Liver (tissue), 9 donors: ENCODE data around the gene CCDC81. TPM values are rescaled to one million over a fixed set of nuclear protein-coding genes. Genes with fewer than 3 reads are reported as not detected.

Source experiments
- DNase-seq: peaks from one replicate; pipeline ENCODE4 v3.0.0-alpha.2; 2017; ENCODE audit warnings: low spot score
- H3K27ac ChIP-seq, 2 donors: one replicate each; pipeline ENCODE4 v1.7.0; 2013; ENCODE audit warnings: inconsistent platforms in 2 of 2, low read length in 2 of 2, control low read depth in 1 of 2, low read depth in 1 of 2, mild to moderate bottlenecking in 1 of 2
- H3K27me3 ChIP-seq, 4 donors: one replicate each; pipeline versions ENCODE4 v1.6.1 to v1.7.0; 2013; ENCODE audit warnings: low read length in 3 of 4, inconsistent platforms in 1 of 4, mild to moderate bottlenecking in 1 of 4, moderate library complexity in 1 of 4; ENCODE audit not compliant: control insufficient read depth in 4 of 4, insufficient read depth in 4 of 4
- H3K36me3 ChIP-seq, 4 donors: one replicate each; pipeline versions ENCODE4 v1.6.1 to v1.7.0; 2013; ENCODE audit warnings: low read length in 3 of 4, mild to moderate bottlenecking in 3 of 4, low read depth in 1 of 4, moderate library complexity in 1 of 4; ENCODE audit not compliant: control insufficient read depth in 4 of 4, insufficient read depth in 3 of 4
- H3K4me1 ChIP-seq, 4 donors: one replicate each; pipeline versions ENCODE4 v1.6.1 to v1.7.0; 2013; ENCODE audit warnings: low read length in 3 of 4, mild to moderate bottlenecking in 3 of 4, moderate library complexity in 1 of 4; ENCODE audit not compliant: control insufficient read depth in 4 of 4, insufficient read depth in 4 of 4
- H3K4me3 ChIP-seq, 3 donors: one replicate each; pipeline versions ENCODE4 v1.6.1 to v1.7.0; 2013; ENCODE audit warnings: low read length in 3 of 3, control low read depth in 1 of 3, low read depth in 1 of 3, mild to moderate bottlenecking in 1 of 3
- H3K9ac ChIP-seq, 2 donors: one replicate each; pipeline ENCODE4 v1.7.0; 2013; ENCODE audit warnings: low read length in 2 of 2, mild to moderate bottlenecking in 2 of 2, moderate library complexity in 2 of 2, control low read depth in 1 of 2, low read depth in 1 of 2
- H3K9me3 ChIP-seq, 4 donors: one replicate each; pipeline versions ENCODE4 v1.6.1 to v1.7.0; 2013; ENCODE audit warnings: low read length in 3 of 4; ENCODE audit not compliant: control insufficient read depth in 4 of 4
- ATF3 ChIP-seq: IDR thresholded peaks from 2 replicates; pipeline ENCODE4 v1.6.1; 2016; ENCODE audit warnings: antibody characterized with exemption
- CTCF ChIP-seq: fragments of 150-350 bp; IDR thresholded peaks from 2 replicates; pipeline ENCODE4 v1.5.1; 2017; ENCODE audit warnings: improper control_type of control experiment, low read depth, low read length; ENCODE audit not compliant: missing input control
- EGR1 ChIP-seq, 2 donors: IDR thresholded peaks; 2 replicates each; pipeline ENCODE4 v1.6.1; 2016 to 2018; ENCODE audit warnings: antibody characterized with exemption in 2 of 2, low read depth in 2 of 2
- FOXA1 ChIP-seq: IDR thresholded peaks from 2 replicates; pipeline ENCODE4 v1.6.1; 2016; ENCODE audit warnings: antibody characterized with exemption
- FOXA2 ChIP-seq: IDR thresholded peaks from 2 replicates; pipeline ENCODE4 v1.6.1; 2016; ENCODE audit warnings: antibody characterized with exemption
- GABPA ChIP-seq, 2 donors: IDR thresholded peaks in 1 of 2; conservative IDR thresholded peaks in 1 of 2; 2 replicates each; pipeline ENCODE4 v1.6.1; 2016; ENCODE audit warnings: antibody characterized with exemption in 2 of 2, mild to moderate bottlenecking in 1 of 2, moderate library complexity in 1 of 2
- HNF4A ChIP-seq, 2 donors: conservative IDR thresholded peaks; 2 replicates each; pipeline ENCODE4 v1.6.1; 2016; ENCODE audit warnings: antibody characterized with exemption in 2 of 2, mild to moderate bottlenecking in 2 of 2
- HNF4G ChIP-seq: IDR thresholded peaks from 2 replicates; pipeline ENCODE4 v1.6.1; 2016; ENCODE audit warnings: antibody characterized with exemption
- JUND ChIP-seq, 2 donors: IDR thresholded peaks; 2 replicates each; pipeline ENCODE4 v1.6.1; 2016; ENCODE audit warnings: antibody characterized with exemption in 2 of 2
- MAX ChIP-seq: IDR thresholded peaks from 2 replicates; pipeline ENCODE4 v1.6.1; 2016; ENCODE audit warnings: antibody characterized with exemption
- NR2F2 ChIP-seq: IDR thresholded peaks from 2 replicates; pipeline ENCODE4 v1.6.1; 2016; ENCODE audit warnings: antibody characterized with exemption
- RAD21 ChIP-seq, 2 donors: IDR thresholded peaks; 2 replicates each; pipeline ENCODE4 v1.6.1; 2016; ENCODE audit warnings: antibody characterized with exemption in 2 of 2, mild to moderate bottlenecking in 2 of 2
- REST ChIP-seq: IDR thresholded peaks from 2 replicates; pipeline ENCODE4 v1.6.1; 2016; ENCODE audit warnings: antibody characterized with exemption, mild to moderate bottlenecking
- RXRA ChIP-seq, 2 donors: IDR thresholded peaks; 2 replicates each; pipeline ENCODE4 v1.6.1; 2017 to 2018; ENCODE audit warnings: antibody characterized with exemption in 2 of 2, mild to moderate bottlenecking in 1 of 2
- SP1 ChIP-seq: IDR thresholded peaks from 2 replicates; pipeline ENCODE4 v1.6.1; 2018; ENCODE audit warnings: antibody characterized with exemption, mild to moderate bottlenecking
- TAF1 ChIP-seq: conservative IDR thresholded peaks from 2 replicates; pipeline ENCODE4 v1.6.1; 2016; ENCODE audit warnings: antibody characterized with exemption, mild to moderate bottlenecking
- YY1 ChIP-seq: IDR thresholded peaks from 2 replicates; pipeline ENCODE4 v1.6.1; 2016; ENCODE audit warnings: antibody characterized with exemption, mild to moderate bottlenecking
- ZBTB33 ChIP-seq: IDR thresholded peaks from 2 replicates; pipeline ENCODE4 v1.6.1; 2016; ENCODE audit warnings: antibody characterized with exemption
- WGBS: extraction: QIAGEN DNeasy Blood & Tissue Kit; methylation state at CpG from one replicate; pipeline ENCODE4 v1.1.7; 2013; 5-methylcytosine and 5-hydroxymethylcytosine counted together
- polyA plus RNA-seq, 2 donors: library from polyadenylated mRNA; stranded (reverse) in 1 of 2; unstranded in 1 of 2; fragments of 200-250 nt in 1 of 2; fragments of >200 nt in 1 of 2; fragmentation: Nextera tagmentation in 1 of 2; extraction: Ambion mirVana in 1 of 2; gene quantifications; one replicate each; pipeline versions ENCODE4 v1.2.1 to v1.2.3, GENCODE V29; 2013 to 2015
- total RNA-seq, 2 donors: library from RNA; depleted of rRNA; stranded (reverse); fragments of >200 nt; gene quantifications; one replicate each; pipeline ENCODE4 v1.2.3, GENCODE V29; 2014
- donor health status: healthy.
- donor health status: healthy.
- donor health status: healthy.
- donor health status: healthy.
- donor health status: healthy.

Gene CCDC81
- total and polyA plus RNA-seq, 4 donors = 0.32 to 1.1 (median 0.67) TPM; not detected in 1

GRCh38 chr11:86440305-86440716 is 65.6 kb downstream of the CCDC81 start:
- Histone ChIP-seq H3K9me3 (no peaks in the 10 kb centered on the region), H3K4me3 (no peak overlapping the region), H3K27me3 (no peaks in the 10 kb centered on the region), H3K27ac (no peak overlapping the region), H3K4me1 (no peaks in the 10 kb centered on the region), H3K9ac (no peak overlapping the region), H3K36me3 (no peaks in the 10 kb centered on the region)
- no peak for DNase-seq
- no peak for TF ChIP-seq HNF4G
- peak; percentile 82 to 86 for TF ChIP-seq RXRA (IDR thresholded peaks at IDR 0.05)
- TF ChIP-seq ZBTB33 = no peak
- peak; percentile 12 for TF ChIP-seq SP1
- 85% methylated on average over 3 of the region's 3 CpGs for WGBS

- TF ChIP-seq RAD21 (IDR thresholded peaks at IDR 0.05) (no peak), NR2F2 (no peak), GABPA (IDR thresholded peaks at IDR 0.05 in 1 of 2, conservative IDR thresholded peaks at IDR 0.05 in 1 of 2) (no peak), HNF4G (no peak), MAX (no peak), EGR1 (IDR thresholded peaks at IDR 0.05; ENCODE audit: low read depth in 2 of 2) (no peak), CTCF (no peak), FOXA2 (no peak), YY1 (no peak), ZBTB33 (no peak), ATF3 (no peak), JUND (IDR thresholded peaks at IDR 0.05) (no peak), FOXA1 (no peak), SP1 (no peak), REST (no peak), RXRA (IDR thresholded peaks at IDR 0.05) (no peak), HNF4A (conservative IDR thresholded peaks at IDR 0.05) (no peak), TAF1 (no peak)
- DNase-seq = no peak
- H3K36me3 ChIP-seq = no peaks in the 10 kb centered on the region
- no peaks in the 10 kb centered on the region for H3K4me1 ChIP-seq
- no peaks in the 10 kb centered on the region for H3K9me3 ChIP-seq
- no peak overlapping the region for H3K27ac ChIP-seq
- no peak overlapping the region for H3K4me3 ChIP-seq
- WGBS = 83% methylated on average over 2 of the region's 2 CpGs
- no peak overlapping the region for H3K9ac ChIP-seq
- no peaks in the 10 kb centered on the region for H3K27me3 ChIP-seq
These were observed 66.2 kb downstream of the CCDC81 start for GRCh38 chr11:86440843-86441242.
